Endothelial cell of umbilical vein (primary cell): ENCODE measurements around the gene LRRN4CL.

Experiments used
- CTCF ChIP-seq, 2 donors: IDR thresholded peaks; 1 replicate in 1 of 2; 2 replicates in 1 of 2; pipeline ENCODE4 v1.5.1; 2011; ENCODE audit warnings: low read length in 2 of 2, mild to moderate bottlenecking in 2 of 2, moderate library complexity in 2 of 2, control low read depth in 1 of 2, inconsistent platforms in 1 of 2, low read depth in 1 of 2; ENCODE audit not compliant: insufficient read depth in 1 of 2; ENCODE audit errors: extremely low read depth in 1 of 2
- GATA2 ChIP-seq: IDR thresholded peaks from 2 replicates; pipeline ENCODE4 v1.7.0; 2011; ENCODE audit warnings: low read depth, mild to moderate bottlenecking, moderate library complexity, mixed read lengths, low read length; ENCODE audit not compliant: insufficient read length, insufficient read depth
- MAX ChIP-seq: IDR thresholded peaks from 2 replicates; pipeline ENCODE4 v1.6.1; 2011; ENCODE audit not compliant: insufficient read depth, insufficient read length
- POLR2AphosphoS5 ChIP-seq: IDR thresholded peaks from 2 replicates; pipeline ENCODE4 v1.6.1; 2012; ENCODE audit warnings: low read depth, mild to moderate bottlenecking, control low read depth, low read length, moderate library complexity; ENCODE audit not compliant: insufficient read depth

GRCh38 chr11:62688491-62688890 lies 839 bp downstream of the LRRN4CL start:
- TF ChIP-seq POLR2AphosphoS5: no peak
- no peak for TF ChIP-seq CTCF (IDR thresholded peaks at IDR 0.05; ENCODE audit: extremely low read depth in 1 of 2, insufficient read depth in 1 of 2, low read depth in 1 of 2, low read length in 2 of 2)
- TF ChIP-seq GATA2: no peak
- TF ChIP-seq MAX: no peak
